Stromal cell of bone marrow (primary cell): ENCODE data around the gene ENOX1.

Source experiments
- DNase-seq: peaks from one replicate; pipeline ENCODE4 v3.0.0-alpha.2; 2012; ENCODE audit warnings: low read depth

Gene ENOX1

DNA sequence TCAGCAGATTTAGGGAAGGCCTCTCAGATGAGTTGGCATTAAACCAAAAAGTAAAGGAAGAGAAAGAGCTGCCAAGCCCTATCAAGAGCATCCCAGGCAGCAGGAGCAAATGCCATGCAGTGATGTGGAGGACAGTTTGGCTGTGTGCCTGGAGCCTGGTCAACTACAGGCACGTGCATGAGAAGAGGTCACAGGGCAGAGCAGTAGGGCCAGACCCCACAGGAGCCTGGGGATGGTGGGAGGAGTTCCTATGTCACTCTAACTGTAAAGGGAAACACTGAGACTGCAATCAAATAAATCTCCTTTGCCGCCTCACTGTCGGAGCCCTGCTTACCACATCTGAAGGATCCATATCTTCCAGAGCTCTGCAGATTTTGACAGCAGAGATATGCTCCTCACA lies 240.5 kb downstream of the ENOX1 start:
- no peak for DNase-seq

DNA sequence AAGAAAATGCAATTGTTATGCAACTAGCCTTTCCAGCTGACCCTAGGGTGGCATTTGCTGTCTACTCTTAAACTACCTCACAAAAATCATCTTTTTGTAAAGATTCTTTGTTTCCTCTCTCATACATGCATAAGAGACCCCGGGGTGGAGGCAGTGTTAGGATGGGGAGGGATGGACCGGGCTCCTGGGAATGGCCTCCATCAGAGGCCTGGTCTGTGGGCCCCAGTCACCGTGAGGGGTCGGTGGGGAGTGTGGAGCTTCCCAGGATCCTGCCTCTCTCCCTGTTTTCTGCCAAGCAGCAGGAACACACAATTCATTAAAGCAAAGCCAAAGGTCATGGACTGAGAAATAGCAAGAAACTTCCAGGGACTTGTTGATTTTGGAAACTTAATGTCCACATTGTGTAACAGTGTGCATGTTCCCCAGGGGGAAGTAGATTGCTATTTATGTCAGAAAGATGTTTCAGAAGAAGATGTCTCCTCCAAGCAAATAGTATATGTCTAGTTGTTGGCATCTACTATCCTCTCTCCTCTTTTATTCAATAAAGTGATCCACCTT lies 241.4 kb downstream of the ENOX1 start:
- DNase-seq: peak; percentile 43

DNA sequence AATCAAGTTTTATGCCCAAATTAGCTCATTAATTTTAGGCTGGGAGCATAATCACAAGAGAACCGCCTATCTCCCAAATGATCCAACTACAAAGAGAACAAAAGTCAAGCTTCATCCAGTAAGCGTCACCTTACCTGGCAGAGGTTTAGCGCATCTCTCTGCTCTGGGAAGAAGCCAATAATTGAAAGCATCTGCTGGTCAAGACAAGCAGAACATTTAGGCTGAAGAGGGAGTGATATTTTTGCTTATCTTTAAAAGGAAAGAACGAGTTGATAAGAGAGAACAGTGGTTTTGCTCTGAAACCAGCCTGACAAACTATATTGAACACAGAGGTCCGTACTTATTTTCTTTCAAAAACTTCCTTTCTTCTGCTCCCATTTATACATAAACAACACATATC lies 242.1 kb downstream of the ENOX1 start:
- DNase-seq: no peak

DNA sequence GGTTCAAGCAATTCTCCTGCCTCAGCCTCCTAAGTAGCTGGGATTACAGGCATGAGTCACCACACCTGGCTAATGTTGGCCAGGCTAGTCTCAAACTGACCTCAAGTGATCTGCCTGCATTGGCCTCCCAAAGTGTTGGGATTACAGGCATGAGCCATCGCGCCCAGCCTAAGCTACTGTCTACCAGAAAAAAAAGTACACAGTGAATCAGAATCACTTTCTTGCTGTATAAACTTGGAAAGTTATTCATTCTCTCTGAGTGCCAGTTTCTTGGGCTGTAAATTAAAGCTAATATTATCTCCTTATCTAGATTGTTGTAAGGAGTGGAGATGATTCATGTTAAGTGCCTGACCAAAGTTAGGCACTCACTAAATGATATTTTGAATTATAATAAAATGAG lies 242.8 kb downstream of the ENOX1 start:
- DNase-seq: no peak

DNA sequence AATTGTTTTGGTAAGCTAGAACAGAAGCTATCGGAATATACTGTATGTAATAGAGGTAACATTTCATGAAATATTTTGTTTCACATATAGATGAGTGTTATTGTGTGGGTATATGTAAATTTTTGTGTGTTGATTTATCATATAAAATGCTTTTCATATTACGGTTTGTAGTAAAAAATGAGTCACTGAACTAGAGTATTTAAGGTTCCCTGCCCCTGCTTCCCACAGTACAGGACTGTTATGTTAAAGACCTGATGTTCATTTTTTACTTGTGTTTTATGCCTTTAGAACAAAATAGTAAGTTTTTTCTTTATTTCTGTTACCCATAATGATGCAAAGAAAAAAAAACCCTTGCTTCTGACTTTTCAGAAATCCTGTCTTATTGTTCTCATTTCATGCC lies 243.4 kb downstream of the ENOX1 start:
- DNase-seq: no peak

DNA sequence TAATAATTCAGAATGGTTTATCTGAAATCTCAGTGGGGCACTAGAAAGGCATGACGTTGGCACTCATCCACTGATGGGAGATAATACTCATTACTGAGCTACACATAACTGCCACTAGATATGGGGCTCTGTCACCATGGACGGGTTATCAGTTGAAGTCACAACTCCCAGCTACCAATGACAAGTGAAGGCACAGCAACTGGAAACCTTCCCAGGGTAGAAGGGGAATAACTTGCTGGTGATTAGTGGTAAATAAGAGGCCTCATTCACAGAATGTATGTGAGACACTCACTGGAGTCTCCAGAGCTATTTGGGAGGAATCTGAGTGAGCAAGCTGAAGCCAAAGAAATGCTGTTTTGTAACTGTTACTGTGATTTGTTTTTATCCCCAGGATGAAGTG lies 249.6 kb downstream of the ENOX1 start:
- no peak for DNase-seq

DNA sequence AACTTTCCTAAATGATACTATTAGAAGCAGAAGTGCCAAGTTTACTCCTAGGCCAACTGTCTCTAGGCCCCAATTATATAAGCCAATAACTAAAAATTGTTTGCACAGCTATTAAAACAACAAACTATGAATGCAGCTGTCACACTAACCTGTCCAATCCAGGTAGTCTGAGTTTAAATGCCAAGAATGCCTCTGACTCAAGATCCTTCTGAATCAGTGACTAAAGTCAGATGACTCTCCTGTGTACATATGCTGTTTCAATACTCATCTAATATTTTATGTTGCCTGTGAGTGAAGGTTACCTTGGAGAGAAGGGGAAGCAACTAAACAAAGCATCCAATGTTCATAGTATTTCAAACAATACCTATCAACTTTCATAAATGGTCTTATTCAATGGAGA lies 257.0 kb downstream of the ENOX1 start:
- no peak for DNase-seq

DNA sequence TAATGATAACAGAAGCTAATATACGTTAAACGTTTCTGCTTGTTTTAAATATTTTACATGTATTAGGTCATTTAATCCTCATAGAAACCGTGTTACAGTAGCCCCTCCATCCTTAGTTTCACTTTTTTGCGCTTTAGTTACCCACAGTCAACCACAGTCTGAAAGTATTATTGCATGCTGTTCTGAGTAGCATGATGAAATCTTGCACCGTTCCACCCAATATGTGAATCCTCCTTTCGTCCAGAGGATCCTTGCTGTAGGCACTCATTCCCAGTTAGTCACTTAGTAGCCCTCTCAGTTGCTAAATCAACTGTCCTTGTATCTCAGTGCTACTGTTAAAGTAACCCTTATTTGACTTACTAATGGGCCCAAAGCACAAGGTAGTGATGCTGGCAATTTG lies 257.8 kb downstream of the ENOX1 start:
- no peak for DNase-seq

DNA sequence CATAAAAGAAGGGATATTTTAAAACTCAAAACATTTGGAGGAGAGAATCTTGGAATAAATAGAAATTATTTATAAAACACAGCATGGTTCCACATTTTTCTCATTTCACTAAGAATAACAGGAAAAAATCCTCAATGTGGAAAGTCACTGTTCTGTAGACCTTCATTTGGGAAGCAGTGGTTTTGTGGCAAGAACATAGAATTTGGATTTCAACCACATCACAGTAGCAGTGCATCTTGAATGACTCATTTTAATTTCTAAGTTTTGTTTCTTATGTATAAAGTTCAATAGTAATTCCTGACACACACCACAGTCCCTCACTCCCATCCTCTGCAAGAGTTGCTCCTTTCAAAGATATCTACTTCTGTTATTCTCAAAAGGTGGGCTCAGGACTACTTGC lies 264.0 kb downstream of the ENOX1 start:
- peak; percentile 51 for DNase-seq

DNA sequence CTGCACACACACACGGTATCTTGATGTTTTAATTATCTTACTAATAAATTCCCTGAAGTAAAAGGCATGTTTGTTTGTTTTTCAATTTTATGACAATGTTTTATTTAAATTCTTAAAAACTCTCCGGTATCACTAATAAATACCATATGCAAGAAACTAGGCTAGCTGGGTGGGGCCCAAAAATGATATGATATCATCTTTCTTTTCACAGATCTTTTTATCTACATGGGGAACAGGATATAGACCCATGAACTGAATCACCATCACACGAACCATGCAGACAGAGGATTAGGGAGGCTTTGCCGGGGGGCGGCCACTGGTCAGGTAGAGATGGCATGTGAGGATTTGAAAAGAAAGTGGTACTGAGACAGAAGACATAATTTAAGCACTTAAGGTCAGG lies 266.4 kb downstream of the ENOX1 start:
- DNase-seq: no peak

DNA sequence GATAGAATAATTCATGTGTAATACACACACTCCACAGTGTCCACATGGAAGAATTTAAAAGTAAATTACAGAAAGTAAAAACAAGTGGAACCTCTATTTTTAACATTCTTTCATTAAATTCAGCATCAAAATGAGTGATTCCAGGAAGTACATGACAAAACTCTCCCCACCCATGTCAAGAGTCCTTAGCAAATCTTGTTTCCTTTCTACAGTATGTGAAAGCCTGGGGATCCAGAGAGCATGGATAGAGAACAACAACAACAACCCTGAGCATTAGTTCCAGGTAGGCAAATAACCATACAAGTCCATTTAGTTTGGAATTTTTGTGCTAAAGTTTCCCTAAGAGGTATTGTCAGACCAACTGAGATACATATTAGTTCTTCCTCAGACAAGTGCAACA lies 267.9 kb downstream of the ENOX1 start:
- DNase-seq: no peak

DNA sequence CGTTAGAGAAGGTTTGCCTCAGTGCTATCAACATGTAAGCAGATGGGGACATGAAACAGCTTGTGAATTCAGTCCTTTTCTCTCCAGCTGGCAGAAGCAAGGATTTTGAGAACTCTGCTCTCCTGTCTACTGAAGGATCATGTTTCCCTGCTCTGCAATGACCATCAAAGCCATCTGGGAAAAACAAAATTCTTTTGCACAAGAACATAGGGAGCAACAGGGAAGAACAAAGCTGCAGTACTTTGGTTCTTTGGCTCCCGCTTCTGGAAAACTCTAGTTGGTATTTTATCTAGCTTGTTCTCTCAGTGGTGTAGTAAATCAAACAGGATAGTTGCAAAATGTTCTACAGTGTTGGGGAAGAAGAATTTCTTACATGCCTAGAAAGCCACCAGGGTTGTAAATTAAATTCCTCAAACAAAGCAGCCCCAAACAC lies 270.4 kb downstream of the ENOX1 start:
- DNase-seq: peak; percentile 72

DNA sequence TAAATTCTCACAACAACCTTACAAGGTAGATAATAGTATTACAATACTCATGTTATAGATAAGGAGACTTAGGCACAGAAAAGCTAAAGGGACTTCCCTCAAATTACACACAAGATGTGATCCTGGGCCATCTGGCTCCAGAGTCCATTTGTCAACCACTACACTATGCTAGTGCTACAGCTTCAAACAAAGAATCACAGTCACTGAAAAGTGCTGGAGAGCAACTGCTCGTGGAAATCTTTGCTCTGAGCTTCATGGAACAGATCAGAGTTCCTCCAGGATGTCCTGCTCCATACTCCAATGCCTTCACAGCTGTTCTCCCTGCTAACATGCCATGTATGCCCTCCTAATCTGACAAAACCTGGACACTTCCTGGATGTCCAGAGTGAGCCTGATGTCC lies 271.2 kb downstream of the ENOX1 start:
- no peak for DNase-seq

DNA sequence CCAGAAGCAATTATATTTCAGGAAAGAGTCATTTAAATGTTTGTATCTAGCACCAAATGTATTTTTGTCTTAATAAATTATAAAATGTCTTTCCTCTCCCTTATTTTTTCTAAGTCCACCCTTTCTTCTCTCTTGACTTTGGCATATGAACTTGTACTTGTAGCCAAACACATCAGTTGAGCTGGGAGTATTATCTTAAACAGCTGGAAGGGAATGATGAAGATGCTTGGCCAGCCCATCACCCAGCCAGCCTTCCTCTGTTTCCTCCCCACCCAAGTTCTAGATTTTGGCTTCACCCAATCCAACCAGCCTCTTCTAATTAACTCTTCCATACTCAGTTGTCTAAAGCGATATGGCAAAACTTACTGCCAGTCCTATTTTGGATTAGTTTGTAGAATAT lies 272.5 kb downstream of the ENOX1 start:
- no peak for DNase-seq

DNA sequence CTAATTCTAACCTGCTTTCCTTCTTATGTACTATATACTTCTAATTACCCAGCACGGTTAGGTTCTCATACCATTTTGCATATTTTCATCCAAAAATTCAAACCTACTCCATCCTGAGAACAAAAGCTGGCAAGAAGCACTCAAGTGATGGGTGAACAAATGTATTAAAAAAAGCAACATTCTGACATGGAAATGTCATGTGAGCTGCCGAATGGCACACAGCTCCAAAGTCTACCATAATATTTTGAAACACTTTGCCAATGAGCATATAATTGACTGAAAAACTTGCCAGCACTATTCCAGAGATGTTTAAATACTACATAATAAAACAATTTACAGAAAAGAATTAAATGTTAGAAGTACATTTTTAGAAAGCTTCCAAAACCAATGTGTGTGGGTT lies 274.6 kb downstream of the ENOX1 start:
- DNase-seq: no peak

DNA sequence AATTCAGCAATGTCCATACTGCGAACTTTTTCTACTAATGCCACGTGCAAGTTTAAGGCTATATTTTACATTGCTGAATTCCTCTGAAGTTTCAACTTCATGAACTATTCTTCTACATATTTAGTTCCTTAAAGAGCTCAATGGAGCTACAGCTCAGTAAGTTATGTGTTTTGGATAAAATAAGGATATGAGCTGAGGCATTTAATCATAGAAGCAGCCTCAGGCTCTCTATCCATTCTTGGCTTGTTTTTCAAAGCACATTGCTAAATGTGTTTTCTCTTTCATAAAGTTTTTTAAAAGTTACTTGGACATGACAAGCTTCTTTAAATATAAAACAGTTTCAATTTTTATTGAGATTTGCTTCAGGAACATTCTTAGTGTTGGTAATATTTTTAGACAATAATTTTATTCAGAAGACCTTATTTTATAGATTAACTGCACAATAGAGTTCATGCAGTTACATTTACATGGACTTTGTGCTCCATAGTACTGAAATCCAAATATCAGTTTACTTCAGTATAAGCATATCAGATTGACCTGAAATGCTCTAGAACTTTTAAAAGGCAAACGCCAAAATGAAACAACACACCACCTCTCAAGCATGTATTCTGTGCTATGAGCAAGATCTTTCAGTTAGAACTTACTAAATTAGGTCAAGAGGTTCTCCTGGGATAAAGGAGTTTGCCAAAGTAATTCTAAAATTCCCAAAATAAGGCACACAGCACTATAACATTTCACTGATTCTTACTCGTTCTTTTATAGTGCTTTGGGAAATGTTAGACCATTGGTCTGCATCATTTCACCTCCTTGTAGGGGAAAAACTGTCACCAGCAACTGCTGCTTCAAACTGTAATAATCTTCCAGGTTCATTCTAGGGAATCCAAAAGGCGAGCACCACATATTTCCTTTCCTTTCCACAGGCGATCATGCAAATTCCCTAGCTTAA lies 275.5 kb downstream of the ENOX1 start:
- no peak for DNase-seq

DNA sequence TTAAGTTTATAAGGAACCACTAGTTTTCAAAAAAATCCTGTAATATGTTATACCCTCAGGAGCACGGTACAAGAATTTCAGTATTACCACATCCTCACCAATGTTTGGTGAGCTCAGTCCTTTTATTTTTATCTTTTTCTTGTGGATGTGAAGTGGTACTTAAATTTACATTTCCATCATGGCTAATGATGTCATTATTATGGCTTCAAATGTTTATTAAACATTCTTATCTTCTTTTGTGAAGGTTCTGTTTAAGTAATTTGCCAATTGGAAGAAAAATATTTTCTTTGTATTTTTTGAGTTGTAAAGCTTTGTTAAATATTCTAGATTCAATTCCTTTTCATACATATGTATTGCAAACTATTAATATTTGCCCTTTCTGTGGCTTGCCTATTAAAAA lies 291.0 kb downstream of the ENOX1 start:
- no peak for DNase-seq

DNA sequence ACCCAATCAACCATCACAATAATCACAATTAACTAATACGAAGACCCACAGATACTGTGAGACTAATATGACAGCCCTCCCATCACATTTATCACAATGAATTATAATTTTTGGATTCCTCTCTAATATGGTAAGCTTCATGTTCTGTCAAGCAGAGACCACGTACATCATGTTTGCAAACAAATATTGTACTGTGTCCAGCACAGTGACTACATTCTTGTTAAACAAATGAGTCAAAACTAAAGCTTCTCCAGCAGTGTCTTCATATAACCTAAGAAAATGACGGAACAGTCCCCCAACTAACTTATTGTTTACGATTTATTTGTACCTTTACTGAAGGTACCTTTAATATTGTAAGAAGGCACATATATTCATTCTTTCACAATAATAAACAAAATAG lies 292.6 kb downstream of the ENOX1 start:
- no peak for DNase-seq

DNA sequence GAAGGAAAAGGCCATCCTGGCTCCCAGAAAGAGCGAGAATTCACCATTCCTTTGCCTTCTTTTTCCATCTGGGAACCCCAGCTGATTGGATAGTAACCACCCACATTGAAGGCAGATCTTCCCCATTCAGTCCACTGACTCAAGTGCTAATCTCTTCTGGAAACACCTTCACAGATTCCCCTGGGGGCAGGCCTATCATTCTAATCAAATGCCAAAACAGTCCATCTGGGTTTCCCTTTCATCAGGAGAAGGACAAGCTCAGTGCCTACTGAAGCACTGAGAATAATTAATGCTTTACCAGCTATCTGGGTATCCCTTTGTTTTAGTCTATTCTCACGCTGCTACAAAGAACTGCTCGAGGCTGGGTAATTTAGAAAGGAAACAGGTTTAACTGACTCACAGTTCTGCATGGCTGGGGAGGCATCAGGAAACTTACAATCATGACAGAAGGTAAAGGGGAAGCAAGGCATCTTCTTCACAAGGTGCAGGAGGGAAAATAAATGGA lies 293.2 kb downstream of the ENOX1 start:
- no peak for DNase-seq

DNA sequence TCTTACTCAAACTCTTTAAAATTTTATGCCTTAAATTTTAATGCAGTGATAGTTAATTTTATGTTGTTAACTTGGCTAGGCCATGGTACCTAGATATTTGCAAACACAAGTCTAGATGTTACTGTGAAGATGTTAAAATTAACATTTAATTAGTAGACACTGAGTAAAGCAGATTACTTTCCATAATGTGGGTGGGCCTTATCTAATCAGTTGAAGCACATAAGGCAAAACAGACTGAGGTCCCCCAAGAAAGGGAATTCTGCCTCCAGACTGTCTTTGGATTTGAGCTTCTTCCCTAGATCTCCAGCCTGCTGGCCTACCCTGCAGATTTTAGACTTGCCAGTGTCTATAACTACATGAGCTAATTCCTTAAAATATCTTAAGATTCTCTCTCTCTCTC lies 294.0 kb downstream of the ENOX1 start:
- no peak for DNase-seq

DNA sequence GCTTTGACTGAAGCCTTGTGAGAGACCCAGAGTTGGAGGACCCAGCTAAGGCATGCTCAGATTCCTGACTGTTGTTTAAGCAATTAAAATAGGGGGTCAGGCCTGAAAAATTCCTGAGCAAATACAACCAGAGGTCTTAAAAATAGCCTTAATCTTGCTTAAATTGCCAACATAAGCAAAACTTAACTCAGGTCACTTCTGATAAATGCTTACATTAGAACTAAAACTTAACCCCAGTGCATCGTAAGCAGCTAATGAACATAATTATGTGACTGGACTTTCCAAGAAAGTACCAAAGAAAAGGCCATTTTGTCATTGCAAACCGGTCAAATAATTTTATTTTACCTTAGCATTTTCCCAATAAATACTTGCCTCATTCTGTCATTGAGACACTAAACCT lies 294.5 kb downstream of the ENOX1 start:
- DNase-seq: no peak

DNA sequence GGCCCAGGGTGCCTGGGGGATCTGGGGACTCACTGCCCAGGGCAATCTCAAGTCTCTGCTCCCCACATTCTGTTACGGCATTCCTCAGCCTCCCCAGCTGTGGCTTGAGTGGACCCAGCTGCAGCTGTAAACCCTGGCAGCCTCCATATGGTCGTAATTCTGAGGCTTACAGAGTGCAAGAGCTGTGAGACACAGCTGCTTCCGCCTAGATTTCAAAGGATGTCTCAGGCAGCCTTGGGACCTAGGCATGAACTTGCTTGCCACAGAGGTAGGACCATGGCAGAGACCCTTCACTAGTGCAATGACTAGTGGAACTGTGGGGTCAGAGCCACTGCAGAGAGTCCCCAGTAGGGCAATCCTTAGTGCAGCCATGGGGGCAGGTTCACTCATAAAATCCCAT lies 297.5 kb downstream of the ENOX1 start:
- DNase-seq: no peak

DNA sequence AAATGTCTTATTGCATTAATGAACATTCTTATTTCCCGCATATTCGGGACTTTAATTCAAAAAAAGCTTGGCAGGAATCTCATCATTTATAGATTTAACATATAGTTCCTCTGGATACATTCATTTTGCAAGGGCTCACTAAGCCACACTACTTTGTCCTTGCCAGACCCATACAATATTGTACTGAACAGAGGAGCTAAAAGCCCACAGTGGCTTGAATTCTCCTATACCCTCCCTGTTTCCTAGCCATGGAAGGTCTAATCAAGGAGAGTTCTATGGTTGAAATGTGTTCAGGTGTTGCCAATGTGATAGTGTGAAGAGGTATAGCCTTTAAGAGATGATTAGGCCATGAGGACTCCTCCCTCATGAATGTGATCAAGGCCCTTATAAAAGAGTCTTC lies 298.9 kb downstream of the ENOX1 start:
- DNase-seq: no peak

DNA sequence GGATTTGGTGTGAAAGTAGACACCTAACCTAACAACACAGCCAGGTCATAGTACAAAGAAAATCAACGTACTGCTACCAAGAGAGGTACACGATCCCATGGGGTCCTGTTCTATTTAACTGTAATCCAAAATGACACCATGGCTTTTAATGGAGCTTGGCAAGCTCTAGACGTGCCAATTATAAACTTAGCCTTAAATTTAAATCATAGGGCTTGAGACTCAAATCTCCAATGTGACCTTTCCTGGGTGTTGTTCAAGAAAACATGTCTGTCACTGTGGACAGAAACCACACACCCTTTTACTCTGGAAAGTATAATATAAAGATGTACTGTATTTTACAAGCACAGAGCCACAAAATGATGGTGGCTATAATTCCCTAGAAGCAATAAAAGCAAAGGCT lies 299.3 kb downstream of the ENOX1 start:
- no peak for DNase-seq
